ENCODE measurements around the gene CAMK2D. TPM values are rescaled to one million over a fixed set of nuclear protein-coding genes. Genes with fewer than 3 reads are reported as not detected.

The CAMK2D gene
- total RNA-seq, 1 experiment from 2014 or later: 9.0 TPM

- Histone ChIP-seq H3K4me2 (ENCODE audit: insufficient read depth, insufficient read length, low read length) (no peak overlapping the region), H3K23me2 (ENCODE audit: insufficient read length, low read depth, low read length, poor library complexity, severe bottlenecking) (no peaks in the 10 kb centered on the region), H3K79me1 (ENCODE audit: insufficient read depth, low read depth, low read length, poor library complexity, severe bottlenecking) (no peaks in the 10 kb centered on the region), H2BK5ac (ENCODE audit: insufficient read length, low read length) (no peak overlapping the region), H3K23ac (ENCODE audit: insufficient read length, low read depth, low read length) (no peak overlapping the region), H4K8ac (replicated peaks; ENCODE audit: insufficient read length, low read depth, low read length) (no peak overlapping the region), H3K14ac (ENCODE audit: insufficient read depth, low read length) (no peak overlapping the region), H3K56ac (ENCODE audit: insufficient read length, low read depth, low read length) (no peak overlapping the region), H4K91ac (ENCODE audit: insufficient read length, low read depth, low read length) (no peak overlapping the region), H3T11ph (ENCODE audit: low read length) (no peak overlapping the region), H2BK20ac (ENCODE audit: low read depth, low read length, poor library complexity, severe bottlenecking) (no peak overlapping the region), H3K4me1 (ENCODE audit: insufficient read depth, low read length) (no peaks in the 10 kb centered on the region), H2BK12ac (ENCODE audit: insufficient read length, low read depth, low read length) (no peak overlapping the region), H4K5ac (ENCODE audit: insufficient read length, low read depth, low read length) (no peak overlapping the region), H3K27me3 (ENCODE audit: insufficient read depth, low read length) (no peaks in the 10 kb centered on the region), H4K20me1 (ENCODE audit: control insufficient read depth, insufficient read depth, insufficient read length) (no peaks in the 10 kb centered on the region), H3K27ac (ENCODE audit: insufficient read length, low read depth, low read length) (no peak overlapping the region), H3K9me3 (ENCODE audit: control insufficient read depth, low read depth, low read length) (no peaks in the 10 kb centered on the region), H3K79me2 (ENCODE audit: insufficient read depth, low read length) (no peaks in the 10 kb centered on the region), H3K18ac (ENCODE audit: insufficient read length, low read depth, low read length) (no peak overlapping the region), H3K4ac (ENCODE audit: low read depth, low read length) (no peak overlapping the region), H3K9ac (ENCODE audit: extremely low read depth, insufficient read length, low read length) (no peak overlapping the region), H2BK120ac (ENCODE audit: low read depth, low read length, poor library complexity, severe bottlenecking) (no peak overlapping the region), H2AK5ac (ENCODE audit: insufficient read length, low read length) (no peak overlapping the region), H2BK15ac (ENCODE audit: low read depth, low read length) (no peak overlapping the region), H2AFZ (ENCODE audit: low read length) (no peak overlapping the region)
- TF ChIP-seq, protein P1, sequence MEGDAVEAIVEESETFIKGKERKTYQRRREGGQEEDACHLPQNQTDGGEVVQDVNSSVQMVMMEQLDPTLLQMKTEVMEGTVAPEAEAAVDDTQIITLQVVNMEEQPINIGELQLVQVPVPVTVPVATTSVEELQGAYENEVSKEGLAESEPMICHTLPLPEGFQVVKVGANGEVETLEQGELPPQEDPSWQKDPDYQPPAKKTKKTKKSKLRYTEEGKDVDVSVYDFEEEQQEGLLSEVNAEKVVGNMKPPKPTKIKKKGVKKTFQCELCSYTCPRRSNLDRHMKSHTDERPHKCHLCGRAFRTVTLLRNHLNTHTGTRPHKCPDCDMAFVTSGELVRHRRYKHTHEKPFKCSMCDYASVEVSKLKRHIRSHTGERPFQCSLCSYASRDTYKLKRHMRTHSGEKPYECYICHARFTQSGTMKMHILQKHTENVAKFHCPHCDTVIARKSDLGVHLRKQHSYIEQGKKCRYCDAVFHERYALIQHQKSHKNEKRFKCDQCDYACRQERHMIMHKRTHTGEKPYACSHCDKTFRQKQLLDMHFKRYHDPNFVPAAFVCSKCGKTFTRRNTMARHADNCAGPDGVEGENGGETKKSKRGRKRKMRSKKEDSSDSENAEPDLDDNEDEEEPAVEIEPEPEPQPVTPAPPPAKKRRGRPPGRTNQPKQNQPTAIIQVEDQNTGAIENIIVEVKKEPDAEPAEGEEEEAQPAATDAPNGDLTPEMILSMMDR (conservative IDR thresholded peaks at IDR 0.05): no peak
- Mint-ChIP-seq H3K27me3 (ENCODE audit: low read depth) (no peaks in the 10 kb centered on the region), H3K4me1 (no peaks in the 10 kb centered on the region), H3K27ac (no peak overlapping the region), H3K36me3 (ENCODE audit: insufficient read depth in 1 of 3, low read depth in 3 of 3) (no peaks in the 10 kb centered on the region; a peak in 2 of 7 replicates), H3K4me3 (no peak overlapping the region), H3K9me3 (no peaks in the 10 kb centered on the region)
- no CpG with 5 or more reads among the region's 2 CpGs for WGBS (ENCODE audit: extremely low coverage, insufficient read length, low lambda C conversion rate)
- no peak for DNase-seq
Measured at GRCh38 chr4:113730467-113731216, 30.9 kb downstream of the CAMK2D start.
